Measurements from ENCODE around the gene DYDC2. TPM values are rescaled to one million over a fixed set of nuclear protein-coding genes. Genes with fewer than 3 reads are reported as not detected.

DYDC2 gene
- total and polyA plus RNA-seq, 9 of the 15 experiments (the other 6 are each of a cell fraction or from before 2014, with no cell fraction given): 0.06 to 0.34 (median 0.15) TPM; not detected in 5

- intact Hi-C loops (cut with micrococcal nuclease): no loop called here
- POLR2A ChIA-PET: interaction anchor here (1.0 kb wide), 1 partner anchor 15 kb away, joined by 3 read pairs; no protein-coding TSS in a partner anchor
- no peak overlapping the region for H3K27ac ChIP-seq (ENCODE audit: extremely low read depth, low read depth, low read length)
- in situ Hi-C loops (cut with MboI): no loop called here
- ATAC-seq: no peak
- H2AFZ ChIP-seq (ENCODE audit: low read depth, low read length): no peak overlapping the region
- H3K27me3 ChIP-seq (ENCODE audit: control insufficient read depth in 2 of 2, insufficient read depth in 2 of 2, low read length in 2 of 2): peaks cover 5 to 22% of the 10 kb centered on the region in 2 experiments; a peak in 2 of 5 replicates
- no peak overlapping the region for H3K4me3 ChIP-seq
- no peak overlapping the region for H3K4me2 ChIP-seq (ENCODE audit: insufficient read depth, low read length)
- BruUV-seq (replicated peaks): no TSS peak
- H3K36me3 ChIP-seq (ENCODE audit: control insufficient read depth, insufficient read depth, low read length): no peaks in the 10 kb centered on the region
- H3K9me3 ChIP-seq (replicated peaks; ENCODE audit: control insufficient read depth, insufficient read depth, low read depth, low read length): no peaks in the 10 kb centered on the region
- no peak overlapping the region for H3K9ac ChIP-seq (ENCODE audit: insufficient read depth in 1 of 2, low read depth in 2 of 2, low read length in 2 of 2)
- no peak for FAIRE-seq
- H3K79me2 ChIP-seq (ENCODE audit: control insufficient read depth, insufficient read depth, low read length): no peaks in the 10 kb centered on the region
- no peaks in the 10 kb centered on the region for H3K4me1 ChIP-seq (replicated peaks in 1 of 2; ENCODE audit: control insufficient read depth in 2 of 2, insufficient read depth in 2 of 2, low read length in 2 of 2)
- no peaks in the 10 kb centered on the region for H3K9me1 ChIP-seq (ENCODE audit: control insufficient read depth, insufficient read depth, low read length)
- 0% methylated on average over 1 of the region's 1 CpG for WGBS (ENCODE audit: insufficient coverage, low coverage, missing lambda C conversion rate)
- no peaks in the 10 kb centered on the region for H4K20me1 ChIP-seq (replicated peaks; ENCODE audit: control insufficient read depth, insufficient read depth, low read length)
- CTCF ChIA-PET (ENCODE audit: low intra/inter-chr PET ratio): no interaction called here
- DNase-seq (ENCODE audit: extremely low read depth in 1 of 4, low spot score in 3 of 4): no peak
- no peak for TF ChIP-seq ZNF778 (CRISPR knock-in tag; IDR thresholded peaks at IDR 0.05)
- TF ChIP-seq ZNF609 (CRISPR knock-in tag; IDR thresholded peaks at IDR 0.05; ENCODE audit: borderline replicate concordance): no peak
- no peak for TF ChIP-seq IRF9 (tag; IDR thresholded peaks at IDR 0.05)
- TF ChIP-seq HNRNPUL1 (IDR thresholded peaks at IDR 0.05; ENCODE audit: low read length): no peak
- TF ChIP-seq ELF2 (CRISPR knock-in tag; IDR thresholded peaks at IDR 0.05): no peak
- TF ChIP-seq SLC30A9 (CRISPR knock-in tag; IDR thresholded peaks at IDR 0.05): no peak
- TF ChIP-seq HDAC2 (IDR thresholded peaks at IDR 0.05): no peak
- no peak for TF ChIP-seq SIN3A (IDR thresholded peaks at IDR 0.05; ENCODE audit: borderline replicate concordance in 2 of 2, control insufficient read depth in 1 of 2, low read depth in 2 of 2, low read length in 2 of 2)
- no peak for TF ChIP-seq NONO (IDR thresholded peaks at IDR 0.05; ENCODE audit: low read depth in 2 of 2, low read length in 1 of 2)
- no peak for TF ChIP-seq PHTF2 (CRISPR knock-in tag; IDR thresholded peaks at IDR 0.05)
- no peak for TF ChIP-seq MCM2 (IDR thresholded peaks at IDR 0.05; ENCODE audit: low read depth)
- no peak for TF ChIP-seq THRB (CRISPR knock-in tag; conservative IDR thresholded peaks at IDR 0.05)
- no peak for TF ChIP-seq FOXJ3 (CRISPR knock-in tag; IDR thresholded peaks at IDR 0.05)
- TF ChIP-seq, protein P1, sequence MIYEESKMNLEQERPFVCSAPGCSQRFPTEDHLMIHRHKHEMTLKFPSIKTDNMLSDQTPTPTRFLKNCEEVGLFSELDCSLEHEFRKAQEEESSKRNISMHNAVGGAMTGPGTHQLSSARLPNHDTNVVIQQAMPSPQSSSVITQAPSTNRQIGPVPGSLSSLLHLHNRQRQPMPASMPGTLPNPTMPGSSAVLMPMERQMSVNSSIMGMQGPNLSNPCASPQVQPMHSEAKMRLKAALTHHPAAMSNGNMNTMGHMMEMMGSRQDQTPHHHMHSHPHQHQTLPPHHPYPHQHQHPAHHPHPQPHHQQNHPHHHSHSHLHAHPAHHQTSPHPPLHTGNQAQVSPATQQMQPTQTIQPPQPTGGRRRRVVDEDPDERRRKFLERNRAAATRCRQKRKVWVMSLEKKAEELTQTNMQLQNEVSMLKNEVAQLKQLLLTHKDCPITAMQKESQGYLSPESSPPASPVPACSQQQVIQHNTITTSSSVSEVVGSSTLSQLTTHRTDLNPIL (CRISPR knock-in tag; IDR thresholded peaks at IDR 0.05): no peak
- TF ChIP-seq MTA1 (IDR thresholded peaks at IDR 0.05; ENCODE audit: borderline replicate concordance): no peak
These were observed 33.9 kb upstream of the DYDC2 start for GRCh38 chr10:80322711-80323110.
